H1 (cell line): Measurements from ENCODE around the gene TAPBPL. TPM values are rescaled to one million over a fixed set of nuclear protein-coding genes. Genes with fewer than 3 reads are reported as not detected.

Source experiments
- CTCF ChIA-PET: fragments of 300-600 bp; sonication (Branson Sonifier 250); formaldehyde crosslinking; loops from one replicate; lab custom pipeline; 2021; ENCODE audit not compliant: partially characterized antibody; lab: Charles Lee
- POLR2A ChIA-PET: fragments of 300-600 bp; sonication (Branson Sonifier 250); formaldehyde crosslinking; loops from one replicate; lab custom pipeline; 2021; ENCODE audit warnings: inconsistent platforms; ENCODE audit not compliant: partially characterized antibody; lab: Charles Lee
- DNase-seq, 2 experiments: peaks; one replicate each; pipeline versions ENCODE4 v3.0.0 to v3.0.0-alpha.2; 2010 to 2022; ENCODE audit warnings: low spot score in 2 of 2, low read depth in 1 of 2, mixed read lengths in 1 of 2
- FAIRE-seq: peaks from 2 replicates; lab custom pipeline; 2011; peaks lifted over from hg19 to GRCh38; lab: Jason Lieb, UNC
- H2AFZ ChIP-seq: 2 replicates; pipeline ENCODE4 v1.8.1; 2012; ENCODE audit warnings: low read length, inconsistent platforms
- H2AK5ac ChIP-seq: 2 replicates; pipeline ENCODE4 v1.6.1; 2013; ENCODE audit warnings: low read depth, low read length
- H2BK120ac ChIP-seq: replicated peaks from 2 replicates; pipeline ENCODE3; 2013; ENCODE audit warnings: low read depth, low read length, inconsistent platforms
- H2BK12ac ChIP-seq: 2 replicates; pipeline ENCODE4 v1.6.1; 2013; ENCODE audit warnings: low read depth, low read length
- H2BK15ac ChIP-seq: 2 replicates; pipeline ENCODE4 v1.6.1; 2013; ENCODE audit warnings: low read length
- H2BK20ac ChIP-seq: 2 replicates; pipeline ENCODE4 v1.6.1; 2013; ENCODE audit warnings: low read length
- H2BK5ac ChIP-seq: 2 replicates; pipeline ENCODE4 v1.6.1; 2013; ENCODE audit warnings: low read depth, low read length
- H3K14ac ChIP-seq: 2 replicates; pipeline ENCODE4 v1.6.1; 2013; ENCODE audit warnings: inconsistent platforms; ENCODE audit not compliant: insufficient read length
- H3K18ac ChIP-seq: 2 replicates; pipeline ENCODE4 v1.6.1; 2013; ENCODE audit warnings: low read length; ENCODE audit errors: extremely low read depth
- H3K23ac ChIP-seq: 2 replicates; pipeline ENCODE4 v1.6.1; 2013; ENCODE audit warnings: inconsistent platforms; ENCODE audit not compliant: insufficient read length
- H3K23me2 ChIP-seq: 2 replicates; pipeline ENCODE4 v1.6.1; 2013; ENCODE audit warnings: low read depth, low read length
- H3K27ac ChIP-seq: 2 replicates; pipeline ENCODE4 v1.6.1; 2011; ENCODE audit warnings: low read depth, low read length, inconsistent platforms
- H3K27me3 ChIP-seq, 4 experiments: replicated peaks in 1 of 4; 1 replicate in 1 of 4; 2 replicates in 3 of 4; pipeline versions ENCODE4 v1.6.1 to v1.8.1; 2011 to 2013; ENCODE audit warnings: low read length in 3 of 4, mild to moderate bottlenecking in 3 of 4, inconsistent platforms in 2 of 4, mixed read lengths in 2 of 4, moderate library complexity in 1 of 4; ENCODE audit not compliant: control insufficient read depth in 3 of 4, insufficient read depth in 3 of 4; ENCODE audit errors: extremely low read depth in 1 of 4
- H3K36me3 ChIP-seq, 4 experiments: 2 replicates each; pipeline versions ENCODE4 v1.6.1 to v1.8.1; 2011 to 2013; ENCODE audit warnings: mild to moderate bottlenecking in 4 of 4, low read length in 3 of 4, moderate library complexity in 2 of 4, control low read depth in 1 of 4, inconsistent platforms in 1 of 4; ENCODE audit not compliant: insufficient read depth in 4 of 4, control insufficient read depth in 2 of 4
- H3K4ac ChIP-seq: replicated peaks from 2 replicates; pipeline ENCODE3; 2013; ENCODE audit warnings: low read length, low read depth, mixed read lengths, inconsistent platforms; ENCODE audit not compliant: insufficient read length
- H3K4me1 ChIP-seq, 4 experiments: replicated peaks in 1 of 4; 1 replicate in 1 of 4; 2 replicates in 3 of 4; pipeline versions ENCODE4 v1.6.1 to v1.8.1; 2011 to 2013; ENCODE audit warnings: low read length in 3 of 4, inconsistent platforms in 2 of 4, mixed read lengths in 1 of 4; ENCODE audit not compliant: insufficient read depth in 4 of 4, control insufficient read depth in 3 of 4
- H3K4me2 ChIP-seq, 2 experiments: 2 replicates each; pipeline versions ENCODE4 v1.6.1 to v1.8.1; 2011 to 2013; ENCODE audit warnings: low read depth in 2 of 2, low read length in 2 of 2, control low read depth in 1 of 2, inconsistent platforms in 1 of 2, mild to moderate bottlenecking in 1 of 2; ENCODE audit not compliant: insufficient read depth in 1 of 2
- H3K4me3 ChIP-seq, 4 experiments: fragments of 200-600, 300-600 bp in 1 of 4; sonication (generic), shearing (Covaris generic), sonication (Bioruptor Twin) in 1 of 4; 2 replicates each; pipeline versions ENCODE4 v1.5.1 to v1.8.1; 2011 to 2016; ENCODE audit warnings: low read length in 4 of 4, low read depth in 3 of 4, control low read depth in 2 of 4, inconsistent platforms in 2 of 4, mild to moderate bottlenecking in 2 of 4, mixed read lengths in 1 of 4, moderate library complexity in 1 of 4; ENCODE audit not compliant: insufficient read depth in 2 of 4; ENCODE audit errors: extremely low read depth in 1 of 4
- H3K56ac ChIP-seq: replicated peaks from 2 replicates; pipeline ENCODE3; 2013; ENCODE audit warnings: low read depth, mild to moderate bottlenecking, mixed read lengths, low read length, inconsistent platforms; ENCODE audit not compliant: insufficient read length
- H3K79me1 ChIP-seq: 2 replicates; pipeline ENCODE4 v1.6.1; 2013; ENCODE audit warnings: low read depth, low read length, control low read depth
- H3K79me2 ChIP-seq, 2 experiments: 2 replicates each; pipeline versions ENCODE4 v1.6.1 to v1.8.1; 2012 to 2013; ENCODE audit warnings: low read length in 2 of 2, mild to moderate bottlenecking in 2 of 2, inconsistent platforms in 1 of 2; ENCODE audit not compliant: insufficient read depth in 2 of 2, control insufficient read depth in 1 of 2
- H3K9ac ChIP-seq, 4 experiments: replicated peaks in 1 of 4; 1 replicate in 1 of 4; 2 replicates in 3 of 4; pipeline versions ENCODE4 v1.6.1 to v1.8.1; 2011 to 2013; ENCODE audit warnings: low read depth in 3 of 4, low read length in 3 of 4, control low read depth in 2 of 4, mild to moderate bottlenecking in 2 of 4, moderate library complexity in 2 of 4, inconsistent platforms in 1 of 4; ENCODE audit errors: extremely low read depth in 1 of 4
- H3K9me3 ChIP-seq, 2 experiments: 2 replicates each; pipeline versions ENCODE4 v1.6.1 to v1.8.1; 2012 to 2013; ENCODE audit warnings: mild to moderate bottlenecking in 2 of 2, moderate library complexity in 2 of 2, control low read depth in 1 of 2, inconsistent platforms in 1 of 2, low read depth in 1 of 2, low read length in 1 of 2, mixed read lengths in 1 of 2; ENCODE audit not compliant: insufficient read depth in 2 of 2
- H4K20me1 ChIP-seq, 2 experiments: replicated peaks in 1 of 2; 2 replicates each; pipeline versions ENCODE3 to v1.8.1; 2011 to 2013; ENCODE audit warnings: inconsistent platforms in 2 of 2, low read length in 2 of 2, mild to moderate bottlenecking in 1 of 2; ENCODE audit not compliant: insufficient read depth in 2 of 2, control insufficient read depth in 1 of 2
- H4K5ac ChIP-seq: 2 replicates; pipeline ENCODE4 v1.6.1; 2013; ENCODE audit warnings: low read length, low read depth, mixed read lengths, inconsistent platforms; ENCODE audit not compliant: insufficient read length
- H4K8ac ChIP-seq: 2 replicates; pipeline ENCODE4 v1.8.0; 2013; ENCODE audit warnings: mild to moderate bottlenecking, moderate library complexity, low read length, inconsistent platforms; ENCODE audit not compliant: insufficient read depth; ENCODE audit errors: extremely low read depth
- H4K91ac ChIP-seq: replicated peaks from 2 replicates; pipeline ENCODE3; 2013; ENCODE audit warnings: low read length, mixed read lengths, inconsistent platforms; ENCODE audit not compliant: insufficient read length
- TCF12 ChIP-seq: IDR thresholded peaks from 2 replicates; pipeline ENCODE4 v1.6.1; 2011; ENCODE audit warnings: low read depth, mild to moderate bottlenecking, low read length
- WGBS, 2 experiments: shearing (Covaris generic) in 1 of 2; methylation state at CpG; one replicate each; pipeline versions ENCODE4 v1.1.6 to v1.1.7; 2013 to 2015; ENCODE audit warnings: low lambda C conversion rate in 2 of 2, mixed read lengths in 2 of 2, inconsistent platforms in 1 of 2, low coverage in 1 of 2, missing lambda C conversion rate in 1 of 2; ENCODE audit not compliant: insufficient replicate concordance in 2 of 2, insufficient coverage in 1 of 2, insufficient read length in 1 of 2; ENCODE audit errors: extremely low coverage in 1 of 2, missing lambda C conversion rate in 1 of 2; 5-methylcytosine and 5-hydroxymethylcytosine counted together
- polyA plus RNA-seq, 7 experiments: library from polyadenylated mRNA; depleted of rRNA in 3 of 7; stranded (reverse) in 5 of 7; unstranded in 2 of 7; fragments of >200 nt in 5 of 7; fragments of 200-250 nt in 2 of 7; gene quantifications; 1 replicate in 5 of 7; 2 replicates in 1 of 7; 4 replicates in 1 of 7; pipeline versions ENCODE4 v1.2.1 to v1.2.3, GENCODE V29; 2011 to 2013; ENCODE audit warnings: missing spikeins in 2 of 7, mixed read lengths in 2 of 7
- total RNA-seq: library from RNA; stranded (reverse); fragmentation: NEBNext Ultra II Directional; extraction: Animal tissue kit (Norgen Biotek cat#: 25700); gene quantifications from 2 replicates; pipeline ENCODE4 v1.2.1, GENCODE V29; 2021

Gene TAPBPL
- total and polyA plus RNA-seq, 2 of the 8 experiments (the other 6 are each of a cell fraction or from before 2014, with no cell fraction given), result 0.61 to 1.5 TPM

DNA sequence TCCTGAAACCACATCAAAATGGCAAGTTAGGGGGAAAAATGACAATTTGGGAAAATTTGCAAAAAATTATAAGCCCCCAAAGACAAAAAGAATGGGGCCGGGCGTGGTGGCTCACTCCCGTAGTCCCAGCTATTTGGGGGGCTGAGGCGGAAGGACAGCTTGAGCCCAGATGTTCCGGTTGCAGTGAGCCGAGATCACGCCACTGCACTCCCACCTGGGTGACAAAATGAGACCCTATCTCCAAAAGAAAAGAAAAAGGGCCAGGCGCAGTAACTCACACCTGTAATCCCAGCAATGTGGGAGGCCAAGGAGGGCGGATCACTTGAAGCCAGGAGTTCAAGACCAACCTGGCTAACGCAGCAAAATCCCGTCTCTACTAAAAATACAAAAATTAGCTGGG, 20.6 kb downstream of the TAPBPL start:
- H3K27ac ChIP-seq, result no peak overlapping the region
- H4K91ac ChIP-seq, result no peak overlapping the region
- H3K4ac ChIP-seq, result no peak overlapping the region
- no peak overlapping the region for H3K23ac ChIP-seq
- H2AK5ac ChIP-seq, result no peak overlapping the region
- no peaks in the 10 kb centered on the region; a peak in 1 of 7 replicates for H3K27me3 ChIP-seq
- no peak overlapping the region for H3K4me2 ChIP-seq
- H3K23me2 ChIP-seq, result peaks cover 12% of the 10 kb centered on the region
- POLR2A ChIA-PET, result interaction anchor here (4.8 to 6.1 kb wide), 2 partner anchors 14 to 63 kb away, joined by 78 to 84 read pairs; partner anchors contain the start of gene GAPDH
- WGBS, 2 experiments, result 87% methylated on average over 11 of the region's 11 CpGs; no CpG with 5 or more reads in 1 of the 2 experiments
- no peak overlapping the region for H3K9ac ChIP-seq
- H4K20me1 ChIP-seq, result peaks cover 0 to 7% of the 10 kb centered on the region in 2 experiments
- no peak overlapping the region for H2BK5ac ChIP-seq
- H2BK120ac ChIP-seq, result no peak overlapping the region
- H4K8ac ChIP-seq, result no peak overlapping the region
- H2BK12ac ChIP-seq, result no peak overlapping the region
- H2BK20ac ChIP-seq, result no peak overlapping the region
- no peak overlapping the region for H3K4me3 ChIP-seq
- no peak overlapping the region for H3K18ac ChIP-seq
- peaks cover 3 to 7% (median 3%) of the 10 kb centered on the region in 4 experiments; a peak in 3 of 7 replicates for H3K4me1 ChIP-seq
- CTCF ChIA-PET, result interaction anchor here (1.0 to 1.1 kb wide), 2 partner anchors 12 to 71 kb away, joined by 3 read pairs; no protein-coding TSS in a partner anchor
- H3K56ac ChIP-seq, result no peak overlapping the region
- H3K9me3 ChIP-seq, result peaks cover 0 to 10% of the 10 kb centered on the region in 2 experiments; a peak in 2 of 4 replicates
- H3K36me3 ChIP-seq, result no peaks in the 10 kb centered on the region; a peak in 1 of 8 replicates
- no peak overlapping the region for H2AFZ ChIP-seq
- peaks cover 0 to 15% of the 10 kb centered on the region in 2 experiments; a peak in 2 of 4 replicates for H3K79me2 ChIP-seq
- H2BK15ac ChIP-seq, result no peak overlapping the region
- H3K79me1 ChIP-seq, result peaks cover 4% of the 10 kb centered on the region
- no peak overlapping the region for H3K14ac ChIP-seq
- FAIRE-seq, result no peak
- DNase-seq, result no peak
- no peak overlapping the region for H4K5ac ChIP-seq
- TF ChIP-seq TCF12, result no peak
